ENCODE data around the gene APOA4. TPM values are rescaled to one million over a fixed set of nuclear protein-coding genes. Genes with fewer than 3 reads are reported as not detected.
A peak's percentile ranks its signal among the peaks of the same experiment; 100 is the strongest.

Gene APOA4
- total and polyA plus RNA-seq, 2 of the 13 experiments (the other 11 are each of a cell fraction or from before 2014, with no cell fraction given): 3.8 to 7.2 TPM

GRCh38 chr11:116787786-116788486 is 35.2 kb downstream of the APOA4 start, which contains the start of gene ZPR1 (continued):
- TF ChIP-seq KIAA2018 (CRISPR knock-in tag; IDR thresholded peaks at IDR 0.05; ENCODE audit: borderline replicate concordance) (no peak), ZNF205 (CRISPR knock-in tag; IDR thresholded peaks at IDR 0.05) (0 out of 2 replicates have a peak, but pooled peaks have one; percentile 17), ZNF614 (CRISPR knock-in tag; IDR thresholded peaks at IDR 0.05; ENCODE audit: borderline replicate concordance) (peak; percentile 42; the same call in 1 of the 2 replicates), SOX6 (IDR thresholded peaks at IDR 0.05) (no peak), SOX6 (CRISPR knock-in tag; IDR thresholded peaks at IDR 0.05) (peak; percentile 39; the same call in 1 of the 2 replicates), KMT2B (CRISPR knock-in tag; IDR thresholded peaks at IDR 0.05) (peak; percentile 63; the same call in 1 of the 2 replicates), ZFX (CRISPR knock-in tag; IDR thresholded peaks at IDR 0.05; ENCODE audit: low read depth) (peak; percentile 51), ZNF362 (CRISPR knock-in tag; IDR thresholded peaks at IDR 0.05; ENCODE audit: borderline replicate concordance) (peak; percentile 70; the same call in 1 of the 2 replicates), MAX (IDR thresholded peaks at IDR 0.05) (peak; percentile 80), RFXANK (CRISPR knock-in tag; IDR thresholded peaks at IDR 0.05) (no peak), ZC3H4 (CRISPR knock-in tag; IDR thresholded peaks at IDR 0.05; ENCODE audit: borderline replicate concordance) (no peak), CENPT (CRISPR knock-in tag; IDR thresholded peaks at IDR 0.05; ENCODE audit: low read depth) (no peak), SP1 (IDR thresholded peaks at IDR 0.05) (no peak), SP1 (CRISPR knock-in tag; IDR thresholded peaks at IDR 0.05) (peak; percentile 60; the same call in 1 of the 2 replicates), MXI1 (IDR thresholded peaks at IDR 0.05; ENCODE audit: borderline replicate concordance, low read depth, low read length) (peak; percentile 86; the same call in 1 of the 3 replicates), ZNF510 (CRISPR knock-in tag; IDR thresholded peaks at IDR 0.05; ENCODE audit: low read depth) (0 out of 2 replicates have a peak, but pooled peaks have one; percentile 51), RARA (CRISPR knock-in tag; IDR thresholded peaks at IDR 0.05) (0 out of 2 replicates have a peak, but pooled peaks have one; percentile 25), ZMYM3 (CRISPR knock-in tag; IDR thresholded peaks at IDR 0.05) (no peak), TSC22D2 (CRISPR knock-in tag; IDR thresholded peaks at IDR 0.05; ENCODE audit: borderline replicate concordance) (0 out of 2 replicates have a peak, but pooled peaks have one; percentile 32)
- TF ChIP-seq, protein P1, sequence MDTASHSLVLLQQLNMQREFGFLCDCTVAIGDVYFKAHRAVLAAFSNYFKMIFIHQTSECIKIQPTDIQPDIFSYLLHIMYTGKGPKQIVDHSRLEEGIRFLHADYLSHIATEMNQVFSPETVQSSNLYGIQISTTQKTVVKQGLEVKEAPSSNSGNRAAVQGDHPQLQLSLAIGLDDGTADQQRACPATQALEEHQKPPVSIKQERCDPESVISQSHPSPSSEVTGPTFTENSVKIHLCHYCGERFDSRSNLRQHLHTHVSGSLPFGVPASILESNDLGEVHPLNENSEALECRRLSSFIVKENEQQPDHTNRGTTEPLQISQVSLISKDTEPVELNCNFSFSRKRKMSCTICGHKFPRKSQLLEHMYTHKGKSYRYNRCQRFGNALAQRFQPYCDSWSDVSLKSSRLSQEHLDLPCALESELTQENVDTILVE (CRISPR knock-in tag; IDR thresholded peaks at IDR 0.05): no peak

Data from HepG2 (cell line).